Endodermal cell (in vitro differentiated cells): ENCODE measurements around the gene LDAH. TPM values are rescaled to one million over a fixed set of nuclear protein-coding genes. Genes with fewer than 3 reads are reported as not detected.

Experiments
- DNase-seq: peaks from one replicate; pipeline ENCODE4 v3.0.0-alpha.2; 2017
- H3K27ac ChIP-seq: 2 replicates; pipeline ENCODE4 v1.5.1; 2013; ENCODE audit warnings: mild to moderate bottlenecking, low read depth, low read length, moderate library complexity
- H3K27me3 ChIP-seq: 2 replicates; pipeline ENCODE4 v1.6.1; 2013; ENCODE audit warnings: mild to moderate bottlenecking, low read length, moderate library complexity; ENCODE audit not compliant: insufficient read depth, control insufficient read depth, poor library complexity, severe bottlenecking
- H3K36me3 ChIP-seq: 2 replicates; pipeline ENCODE4 v1.7.0; 2013; ENCODE audit warnings: mild to moderate bottlenecking, low read length, moderate library complexity; ENCODE audit not compliant: control insufficient read depth, insufficient read depth
- H3K4me1 ChIP-seq: one replicate; pipeline ENCODE4 v1.7.0; 2013; ENCODE audit warnings: low read length; ENCODE audit not compliant: control insufficient read depth, insufficient read depth
- H3K4me3 ChIP-seq: 2 replicates; pipeline ENCODE4 v1.5.1; 2013; ENCODE audit warnings: mild to moderate bottlenecking, low read length, moderate library complexity
- H3K9ac ChIP-seq: 2 replicates; pipeline ENCODE4 v1.6.1; 2013; ENCODE audit warnings: mild to moderate bottlenecking, low read length, moderate library complexity; ENCODE audit not compliant: poor library complexity, severe bottlenecking; ENCODE audit errors: extremely low read depth
- H3K9me3 ChIP-seq: 2 replicates; pipeline ENCODE4 v1.6.1; 2013; ENCODE audit warnings: mild to moderate bottlenecking, low read length, moderate library complexity; ENCODE audit not compliant: control insufficient read depth
- H3K27ac Mint-ChIP-seq: 2 replicates; pipeline ENCODE4 v1.8.0; 2020; ENCODE audit warnings: mixed read lengths
- H3K27me3 Mint-ChIP-seq: 2 replicates; pipeline ENCODE4 v1.8.0; 2021; ENCODE audit warnings: mild to moderate bottlenecking, mixed read lengths; ENCODE audit not compliant: insufficient read depth
- H3K36me3 Mint-ChIP-seq: 2 replicates; pipeline ENCODE4 v1.8.0; 2020; ENCODE audit warnings: low read depth, mixed read lengths
- H3K4me1 Mint-ChIP-seq: 2 replicates; pipeline ENCODE4 v1.8.0; 2020; ENCODE audit warnings: mixed read lengths
- H3K4me3 Mint-ChIP-seq: 2 replicates; pipeline ENCODE4 v1.8.0; 2020; ENCODE audit warnings: mild to moderate bottlenecking, moderate library complexity, mixed read lengths
- H3K9me3 Mint-ChIP-seq: 2 replicates; pipeline ENCODE4 v1.8.0; 2020; ENCODE audit warnings: mild to moderate bottlenecking, mixed read lengths
- CTCF ChIP-seq: fragments of 200-600 bp; sonication (generic); conservative IDR thresholded peaks from 2 replicates; pipeline ENCODE4 v1.5.0; 2021; ENCODE audit warnings: antibody characterized with exemption, mild to moderate bottlenecking
- WGBS, 2 experiments: methylation state at CpG; one replicate each; pipeline versions ENCODE4 v1.1.5 to v1.1.7; 2013; ENCODE audit warnings: missing lambda C conversion rate in 2 of 2, mixed read lengths in 1 of 2; ENCODE audit not compliant: insufficient coverage in 1 of 2, insufficient read length in 1 of 2; 5-methylcytosine and 5-hydroxymethylcytosine counted together
- total RNA-seq, 2 donors: library from RNA; stranded (reverse); fragmentation: NEBNext Ultra II Directional in 1 of 2; extraction: Animal tissue kit (Norgen Biotek cat#: 25700) in 1 of 2; gene quantifications; 2 replicates in 1 of 2; 3 replicates in 1 of 2; pipeline ENCODE4 v1.2.1, GENCODE V29; 2021

LDAH gene
- total RNA-seq, 2 donors from 2014 or later, result 28.7 to 42.2 TPM

GRCh38 chr2:20638014-20638413 lies 184.9 kb downstream of the LDAH start:
- Histone ChIP-seq H3K36me3 (peaks cover 16% of the 10 kb centered on the region), H3K9me3 (no peaks in the 10 kb centered on the region), H3K27ac (no peak overlapping the region), H3K4me1 (no peaks in the 10 kb centered on the region), H3K4me3 (no peak overlapping the region), H3K27me3 (no peaks in the 10 kb centered on the region), H3K9ac (no peak overlapping the region)
- H3K9me3 Mint-ChIP-seq, result no peaks in the 10 kb centered on the region
- H3K27me3 Mint-ChIP-seq, result no peaks in the 10 kb centered on the region
- DNase-seq, result no peak
- H3K36me3 Mint-ChIP-seq, result peaks cover 19% of the 10 kb centered on the region
- peaks cover 18% of the 10 kb centered on the region for H3K4me1 Mint-ChIP-seq
- H3K27ac Mint-ChIP-seq, result no peak overlapping the region
- no peak for TF ChIP-seq CTCF
- H3K4me3 Mint-ChIP-seq, result no peak overlapping the region
- WGBS, 2 experiments, result 96% methylated on average over 9 to 13 of the region's 13 CpGs

DNA sequence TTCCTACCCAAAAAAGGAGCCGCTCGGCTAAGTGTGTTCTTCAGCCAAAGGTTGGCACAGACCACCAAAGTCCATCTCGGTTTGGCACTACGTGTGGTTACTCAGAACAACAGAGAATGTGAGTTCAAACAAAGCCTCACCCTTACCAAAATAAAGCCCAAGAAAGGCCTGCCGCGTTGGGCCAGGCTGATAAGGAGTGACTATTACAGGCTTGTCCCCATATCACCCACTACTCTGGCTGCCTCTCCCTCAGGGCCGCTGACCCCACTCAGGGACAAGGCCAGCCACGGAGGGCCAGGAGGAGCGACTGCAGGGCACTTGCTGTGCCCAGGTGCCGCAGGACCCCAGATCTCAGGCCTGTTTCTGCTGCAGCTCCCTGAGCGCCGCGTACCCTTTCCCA lies 185.8 kb downstream of the LDAH start:
- Mint-ChIP-seq H3K27ac (no peak overlapping the region), H3K27me3 (no peaks in the 10 kb centered on the region), H3K36me3 (peaks cover 19% of the 10 kb centered on the region), H3K4me1 (peaks cover 18% of the 10 kb centered on the region), H3K4me3 (no peak overlapping the region), H3K9me3 (no peaks in the 10 kb centered on the region)
- no peaks in the 10 kb centered on the region for H3K4me1 ChIP-seq
- H3K27ac ChIP-seq, result no peak overlapping the region
- no peaks in the 10 kb centered on the region for H3K9me3 ChIP-seq
- TF ChIP-seq CTCF, result no peak
- no peak for DNase-seq
- H3K9ac ChIP-seq, result no peak overlapping the region
- H3K27me3 ChIP-seq, result no peaks in the 10 kb centered on the region
- H3K36me3 ChIP-seq, result peaks cover 13% of the 10 kb centered on the region
- H3K4me3 ChIP-seq, result no peak overlapping the region
- 80 to 86% methylated on average over 7 to 13 of the region's 13 CpGs for WGBS, 2 experiments

DNA sequence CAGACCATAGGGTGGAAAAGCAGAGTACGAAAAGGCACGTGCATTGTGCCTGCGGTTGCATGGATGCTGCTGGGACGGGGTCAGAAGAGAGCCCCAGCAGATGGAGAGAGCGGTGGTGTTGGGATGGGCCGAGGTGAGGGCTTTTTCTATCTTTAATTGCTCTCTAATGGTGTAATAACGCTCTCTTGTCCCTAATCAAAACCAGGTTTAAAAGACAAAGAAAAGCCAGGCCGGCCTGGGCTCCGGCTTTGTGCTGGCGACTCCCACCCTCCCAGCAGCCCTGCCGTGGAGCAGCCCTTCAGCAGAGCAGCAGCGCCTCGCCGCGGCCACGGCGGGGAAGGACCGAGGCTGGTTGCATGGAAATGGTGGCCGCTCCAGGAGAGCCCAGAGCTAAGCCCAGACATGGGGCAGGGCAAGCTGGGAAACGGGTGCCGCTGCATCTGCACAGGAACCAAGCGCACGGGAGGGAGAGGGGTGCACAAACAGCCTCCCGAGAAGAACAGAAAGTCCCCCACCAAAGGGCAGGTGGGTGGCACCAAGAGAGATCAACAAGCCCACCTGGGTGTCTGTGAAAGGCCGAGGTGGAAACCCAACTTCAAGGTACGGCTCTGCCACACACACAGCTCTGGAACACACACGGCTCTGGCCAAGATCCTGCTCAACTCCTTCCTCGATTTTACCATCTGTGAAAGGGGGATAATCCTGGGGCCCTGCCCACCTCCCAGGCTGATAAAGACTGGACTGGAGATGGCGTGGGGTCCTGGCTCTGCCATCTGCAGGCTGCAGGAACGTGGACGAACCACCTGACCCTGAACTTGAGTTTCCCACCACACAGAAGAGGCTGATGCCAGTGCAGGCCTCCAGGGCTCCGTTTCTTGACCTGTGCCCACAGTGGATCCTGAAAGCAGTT lies 187.0 kb downstream of the LDAH start:
- no peak overlapping the region for H3K4me3 Mint-ChIP-seq
- H3K27ac Mint-ChIP-seq, result peak overlapping the region; percentile 72
- peaks cover 9% of the 10 kb centered on the region for H3K36me3 Mint-ChIP-seq
- Histone ChIP-seq H3K27ac (peak overlapping the region; percentile 74), H3K36me3 (peaks cover 9% of the 10 kb centered on the region), H3K9me3 (no peaks in the 10 kb centered on the region), H3K9ac (peak overlapping the region; percentile 47), H3K27me3 (no peaks in the 10 kb centered on the region), H3K4me3 (no peak overlapping the region), H3K4me1 (no peaks in the 10 kb centered on the region)
- TF ChIP-seq CTCF, result peak; percentile 98
- WGBS, 2 experiments, result 39 to 59% methylated on average over 17 to 32 of the region's 32 CpGs
- DNase-seq, result peak; percentile 98
- H3K9me3 Mint-ChIP-seq, result no peaks in the 10 kb centered on the region
- no peaks in the 10 kb centered on the region for H3K27me3 Mint-ChIP-seq
- peaks cover 18% of the 10 kb centered on the region for H3K4me1 Mint-ChIP-seq
